Erythroblast (primary cell): ENCODE measurements around the gene CDK2.

Experiments
- GATA1 ChIP-seq: IDR thresholded peaks from 2 replicates; pipeline ENCODE4 v1.6.1; 2011; ENCODE audit warnings: low read depth, mild to moderate bottlenecking, control low read depth, low read length, moderate library complexity
- POLR2A ChIP-seq: IDR thresholded peaks from 2 replicates; pipeline ENCODE4 v1.6.1; 2011; ENCODE audit warnings: mild to moderate bottlenecking, low read length

GRCh38 chr12:55940065-55940732, 26.4 kb upstream of the CDK2 start:
- no peak for TF ChIP-seq POLR2A
- TF ChIP-seq GATA1 = no peak
